GM19467 (cell line): Measurements from ENCODE around the gene PLAAT3.
"Not testable (repeated sequence)": the region's sequence is repeated elsewhere in the genome, so short reads cannot be mapped to it uniquely, and the experiment has no call there.

Experiments used
- ATAC-seq: cut with Tn5 transposase; IDR thresholded peaks from one replicate; pipeline ENCODE4 v1.9.1; 2021; ENCODE audit warnings: mild to moderate bottlenecking, moderate library complexity; ENCODE audit not compliant: unreplicated experiment

Gene PLAAT3

GRCh38 chr11:63572026-63572688 lies 42.1 kb downstream of the PLAAT3 start:
- no peak for ATAC-seq

DNA sequence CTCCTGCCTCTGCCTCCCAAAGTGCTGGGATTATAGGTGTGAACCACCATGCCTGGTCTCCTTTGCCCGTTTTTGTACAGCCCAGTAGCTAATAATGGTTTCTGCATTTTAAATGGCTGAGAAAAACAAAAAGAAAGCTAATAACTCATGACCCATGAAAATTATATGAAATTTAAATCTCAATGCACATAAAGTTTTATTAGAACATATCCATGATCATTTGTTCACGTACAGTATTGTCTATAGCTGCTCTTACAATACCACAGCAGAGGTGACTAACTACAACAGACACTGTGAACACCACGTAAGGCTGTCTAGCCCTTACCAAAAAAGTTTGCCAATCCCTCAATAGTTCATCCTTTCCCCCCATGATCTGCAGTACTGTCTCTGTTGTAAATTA lies 44.7 kb downstream of the PLAAT3 start:
- ATAC-seq: no peak

DNA sequence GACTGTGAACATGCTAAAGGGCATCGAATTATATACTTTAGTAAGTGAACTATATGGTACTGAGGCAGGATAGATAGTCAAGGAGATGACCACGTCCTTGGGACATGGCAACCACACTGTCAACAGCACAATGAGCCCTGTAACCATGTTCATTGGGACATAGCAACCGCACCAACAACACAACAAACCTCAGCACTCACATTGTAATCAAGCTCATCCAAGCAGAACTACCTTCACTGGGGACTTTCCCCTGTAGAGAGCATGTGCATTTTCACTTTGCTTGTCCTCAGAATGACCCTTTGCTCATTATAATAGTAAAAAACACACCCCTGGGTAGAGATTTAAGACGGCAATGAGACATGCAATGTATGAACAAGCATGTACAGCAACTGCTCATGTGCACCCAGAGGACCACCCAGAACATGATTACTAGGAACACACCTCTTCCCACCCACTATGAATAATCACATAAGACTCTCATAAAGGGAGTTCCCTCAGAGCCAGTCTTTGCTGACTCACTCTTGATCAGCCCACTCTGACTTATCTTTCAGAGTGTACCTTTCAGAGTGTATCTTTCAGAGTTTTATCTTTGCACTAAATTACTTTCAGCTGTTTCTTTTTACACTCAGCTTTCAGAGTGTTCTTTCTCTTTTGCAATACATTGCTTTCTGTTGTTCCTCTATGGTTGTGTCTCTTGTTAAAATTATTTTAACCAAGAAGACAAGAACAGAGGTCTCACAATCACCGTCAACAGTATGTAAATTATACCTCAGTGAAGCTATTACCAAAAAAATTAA lies 47.0 kb downstream of the PLAAT3 start:
- ATAC-seq: peak; percentile 80

DNA sequence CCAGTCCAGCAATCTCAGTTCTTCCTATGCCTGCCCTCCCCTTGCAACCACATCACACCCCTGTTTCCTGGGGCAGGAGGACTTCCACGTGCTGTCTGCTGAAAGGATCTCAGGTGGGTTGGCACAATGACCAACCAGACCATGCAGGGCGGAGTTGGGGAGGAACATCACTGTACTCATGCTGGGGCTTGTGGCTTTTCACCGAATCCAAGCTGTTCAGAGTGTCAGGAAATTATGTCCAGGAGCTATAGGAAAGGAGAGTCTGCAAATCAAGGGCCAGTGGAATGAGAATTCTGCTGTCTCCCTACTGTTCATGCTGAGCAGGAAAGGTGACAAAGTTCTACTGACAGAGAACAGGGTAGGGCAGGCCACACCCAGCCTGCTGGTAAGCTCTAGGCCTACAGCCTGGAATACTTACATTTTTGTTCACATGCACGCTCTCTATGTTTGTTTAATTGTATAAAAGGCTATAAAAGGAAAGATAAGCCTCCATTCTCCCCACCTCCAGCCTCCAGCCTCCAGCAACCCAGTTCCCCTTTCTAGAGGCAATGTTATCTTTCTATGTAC lies 49.4 kb downstream of the PLAAT3 start:
- ATAC-seq: no peak

- ATAC-seq: peak; percentile 64
Observed at GRCh38 chr11:63564056-63564774, 50.0 kb downstream of the PLAAT3 start.

GRCh38 chr11:63563201-63564055 lies 50.8 kb downstream of the PLAAT3 start, which contains the start of gene PLAAT2:
Gene PLAAT2 (minus strand): TSS chr11:63563379. CDS start chr11:63563324, 55 bp downstream.
- no peak for ATAC-seq

- ATAC-seq: no peak
Observed at GRCh38 chr11:63560506-63561180, 53.6 kb downstream of the PLAAT3 start.

DNA sequence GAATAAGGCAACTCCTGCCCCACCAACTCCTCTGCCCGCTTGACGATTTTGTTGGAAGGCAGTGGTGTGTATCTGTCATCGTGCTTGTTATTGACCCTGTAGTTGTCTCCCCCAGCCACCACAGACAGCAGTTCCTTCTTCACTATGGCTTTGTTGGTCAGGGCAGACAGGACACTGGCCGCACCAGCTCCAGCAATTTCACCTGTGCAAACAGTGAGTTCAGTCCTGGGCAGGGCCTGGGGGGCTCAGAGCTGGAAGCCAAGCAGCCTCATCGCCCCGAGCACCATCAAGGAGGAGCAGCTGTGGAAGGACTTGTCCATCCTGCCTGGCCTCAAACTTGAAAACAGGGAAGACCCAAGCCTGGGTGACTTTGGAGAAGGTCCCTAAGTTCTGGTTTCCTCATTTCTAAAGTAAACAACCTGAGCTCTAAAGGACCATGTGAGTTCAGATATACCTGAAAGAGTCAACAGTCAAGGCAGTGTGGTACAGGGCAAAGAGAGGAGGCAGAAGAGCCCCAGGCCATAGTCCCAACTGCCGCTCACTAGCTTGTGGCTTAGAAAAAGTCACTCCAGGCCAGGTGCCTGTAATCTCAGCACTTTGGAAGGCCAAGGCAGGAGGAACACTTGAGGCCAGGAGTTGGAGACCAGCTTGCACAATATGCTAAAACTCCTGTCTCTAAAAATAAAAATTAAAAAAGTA lies 55.6 kb downstream of the PLAAT3 start:
- ATAC-seq: no peak

- ATAC-seq: no peak
Observed at GRCh38 chr11:63557570-63557969, 56.7 kb downstream of the PLAAT3 start.

GRCh38 chr11:63556404-63557013 lies 57.7 kb downstream of the PLAAT3 start:
- no peak for ATAC-seq

DNA sequence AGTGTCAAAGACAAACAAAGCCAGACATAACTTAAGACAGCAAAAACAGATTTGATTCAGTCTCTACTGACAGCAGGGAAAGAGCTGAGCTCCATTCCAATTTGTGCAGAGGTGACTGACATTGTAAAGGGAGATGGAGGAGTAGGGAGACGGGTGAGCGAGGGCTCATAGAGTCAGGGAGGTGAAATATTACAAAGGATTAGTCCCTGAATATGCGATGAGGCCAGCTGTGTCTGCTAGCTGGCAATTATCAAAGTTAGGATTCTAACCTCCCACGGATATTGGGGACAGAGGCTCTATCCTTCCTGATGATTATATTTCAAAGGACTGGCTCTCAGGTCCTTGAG lies 59.4 kb downstream of the PLAAT3 start:
- no peak for ATAC-seq

DNA sequence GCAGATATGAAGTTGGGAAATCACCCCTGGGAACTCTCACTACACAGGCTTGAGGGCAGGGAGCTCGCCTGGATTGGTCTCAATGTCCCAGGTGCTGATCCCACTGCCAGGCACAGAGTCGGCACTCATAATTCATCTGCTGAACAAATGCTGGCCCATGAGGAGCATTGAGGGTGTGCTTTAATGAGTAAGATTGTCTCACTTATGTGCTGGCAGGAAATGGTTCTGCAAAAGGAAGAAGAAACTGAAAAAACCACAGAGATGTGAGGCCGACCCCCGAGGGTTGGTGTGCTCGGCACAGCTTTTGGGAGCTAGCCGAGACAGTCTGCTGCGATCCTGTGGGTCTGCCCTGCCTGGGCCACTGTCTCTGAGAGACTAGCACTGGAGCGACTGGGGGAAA lies 60.5 kb downstream of the PLAAT3 start:
- peak; percentile 70 for ATAC-seq

DNA sequence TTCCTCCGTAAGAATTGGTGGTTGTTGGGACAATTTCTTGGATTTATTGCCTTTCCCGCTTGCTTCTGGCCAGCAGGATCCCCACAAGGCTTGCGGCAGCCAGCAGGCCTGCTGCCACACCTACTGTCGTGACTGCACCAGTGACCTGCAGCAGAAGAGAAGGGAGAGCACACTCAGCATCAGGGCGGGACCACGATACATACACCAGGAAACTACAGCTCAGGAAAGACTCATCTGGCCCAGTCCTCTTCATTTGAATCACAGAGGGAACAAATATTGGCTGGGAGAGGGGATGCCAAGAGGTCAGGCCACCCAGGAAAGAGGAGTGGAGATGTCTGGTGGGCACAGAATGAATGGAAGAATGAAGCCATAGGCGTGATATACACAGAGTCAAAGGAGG lies 61.3 kb downstream of the PLAAT3 start:
- no peak for ATAC-seq

DNA sequence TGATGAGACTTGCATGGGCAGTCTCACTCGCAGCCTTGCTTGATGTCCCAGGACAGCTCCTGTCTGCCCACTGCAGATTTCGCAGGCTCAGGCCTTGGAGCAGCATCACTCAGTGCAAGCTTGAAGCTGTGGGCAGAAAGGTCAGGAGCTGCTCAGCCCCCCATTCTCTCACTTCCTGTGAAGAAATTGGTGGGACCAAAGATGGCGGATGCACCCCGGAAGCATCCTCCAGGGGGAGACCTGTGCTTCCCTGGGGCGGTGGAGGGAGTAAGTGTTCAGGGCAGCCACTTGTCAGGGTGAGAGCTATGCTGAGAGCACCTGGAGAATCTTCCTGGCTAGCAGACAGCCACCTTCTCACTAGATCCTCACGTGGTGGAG lies 62.4 kb downstream of the PLAAT3 start:
- ATAC-seq: no peak

DNA sequence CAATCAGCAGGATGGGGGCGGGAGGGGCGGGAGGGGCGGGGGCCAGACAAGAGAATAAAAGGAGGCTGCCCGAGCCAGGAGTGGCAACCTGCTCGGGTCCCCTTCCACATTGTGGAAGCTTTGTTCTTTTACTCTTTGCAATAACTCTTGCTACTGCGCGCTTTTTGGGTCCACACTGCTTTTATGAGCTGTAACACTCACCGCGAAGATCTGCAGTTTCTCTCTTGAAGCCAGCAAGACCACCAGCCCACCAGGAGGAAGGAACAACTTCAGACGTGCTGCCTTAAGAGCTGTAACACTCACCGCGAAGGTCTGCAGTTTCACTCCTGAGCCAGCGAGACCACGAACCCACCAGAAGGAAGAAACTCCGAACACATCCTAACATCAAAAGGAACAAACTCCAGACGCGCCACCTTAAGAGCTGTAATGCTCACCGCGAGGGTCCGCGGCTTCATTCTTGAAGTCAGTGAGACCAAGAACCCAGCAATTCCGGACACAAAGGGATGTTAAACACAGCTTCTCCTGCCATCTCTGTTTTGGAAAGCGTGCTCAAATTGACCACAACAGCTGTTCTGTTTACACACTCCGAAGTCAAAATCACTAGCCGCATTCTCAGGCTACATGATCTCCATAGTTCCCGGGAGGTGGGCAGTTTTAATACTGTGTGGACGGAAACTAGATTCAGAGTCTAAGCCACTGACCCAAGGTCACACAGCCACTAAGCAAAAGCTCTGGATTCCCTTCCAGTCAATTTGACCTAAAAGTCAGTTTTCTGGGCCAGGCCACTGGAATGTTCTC lies 62.9 kb downstream of the PLAAT3 start:
- no peak for ATAC-seq

DNA sequence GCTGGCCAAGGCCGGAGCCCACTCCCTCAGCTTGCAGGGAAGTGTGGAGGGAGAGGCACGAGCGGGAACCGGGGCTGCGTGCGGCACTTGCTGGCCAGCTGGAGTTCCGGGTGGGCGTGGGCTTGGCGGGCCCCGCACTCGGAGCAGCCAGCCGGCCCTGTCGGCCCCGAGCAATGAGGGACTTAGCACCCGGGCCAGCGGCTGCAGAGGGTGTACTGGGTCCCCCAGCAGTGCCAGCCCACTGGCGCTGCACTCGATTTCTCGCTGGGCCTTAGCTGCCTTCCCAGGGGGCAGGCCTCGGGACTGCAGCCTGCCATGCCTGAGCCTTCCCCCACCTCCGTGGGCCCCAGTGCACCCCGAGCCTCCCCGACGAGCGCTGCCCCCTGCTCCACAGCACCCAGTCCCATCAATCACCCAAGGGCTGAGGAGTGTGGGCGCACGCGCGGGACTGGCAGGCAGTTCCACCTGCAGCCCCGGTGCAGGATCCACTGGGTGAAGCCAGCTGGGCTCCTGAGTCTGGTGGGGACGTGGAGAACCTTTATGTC lies 64.0 kb downstream of the PLAAT3 start:
- not testable (repeated sequence) for ATAC-seq

DNA sequence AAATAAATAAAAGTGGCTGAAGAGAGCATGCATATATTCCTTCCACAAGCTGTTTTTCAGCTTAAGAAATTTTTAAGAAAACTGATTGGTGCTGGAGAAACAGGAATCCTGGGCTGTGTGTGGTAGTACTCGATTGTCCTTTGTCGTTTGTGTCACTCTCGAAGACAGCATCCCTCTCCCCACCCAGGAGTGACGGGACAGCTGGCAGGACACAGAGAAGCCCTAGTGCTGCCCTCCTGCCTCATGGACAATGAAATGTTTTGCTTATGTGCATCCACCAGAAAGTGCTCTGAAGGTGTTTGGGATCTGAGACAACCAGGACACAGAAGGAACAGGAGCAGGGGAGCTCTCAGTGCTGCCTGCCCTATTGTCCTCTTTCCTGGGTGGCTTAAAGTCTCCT lies 64.8 kb downstream of the PLAAT3 start:
- ATAC-seq: no peak

- ATAC-seq: no peak
Observed at GRCh38 chr11:63548178-63548577, 66.1 kb downstream of the PLAAT3 start.
